ENCODE data around the gene STXBP5. TPM values are rescaled to one million over a fixed set of nuclear protein-coding genes. Genes with fewer than 3 reads are reported as not detected.

STXBP5 gene
- total and polyA plus RNA-seq, 4 experiments from 2014 or later = 0.90 to 36.5 (median 21.9) TPM

GRCh38 chr6:147321260-147321659 lies 117.0 kb downstream of the STXBP5 start:
- Mint-ChIP-seq H3K9me3 (no peaks in the 10 kb centered on the region), H3K36me3 (peaks cover 16 to 35% of the 10 kb centered on the region in 2 donors), H3K4me3 (no peak overlapping the region), H3K27ac (peak overlapping the region in 4 of 7 donors; percentile 6 to 70 (median 18)), H3K27me3 (no peaks in the 10 kb centered on the region), H3K4me1 (peaks cover 11 to 24% (median 16%) of the 10 kb centered on the region in 4 donors)
- H3K27ac ChIP-seq (ENCODE audit: low read depth, low read length) = no peak overlapping the region
- H3K27me3 ChIP-seq (ENCODE audit: insufficient read depth, low read length) = no peaks in the 10 kb centered on the region
- DNase-seq = no peak
- no peaks in the 10 kb centered on the region for H3K9me3 ChIP-seq (ENCODE audit: control insufficient read depth in 1 of 2, low read length in 2 of 2)
- intact Hi-C loops (cut with micrococcal nuclease) = no loop called here
- H3K4me3 ChIP-seq (ENCODE audit: low read length in 2 of 2) = no peak overlapping the region
- POLR2A ChIA-PET (ENCODE audit: partially characterized antibody) = no interaction called here
- H3K4me1 ChIP-seq (ENCODE audit: insufficient read depth, low read length) = peaks cover 7% of the 10 kb centered on the region
- H3K36me3 ChIP-seq (ENCODE audit: insufficient read depth, low read length) = peaks cover 9% of the 10 kb centered on the region
- CTCF ChIA-PET (ENCODE audit: partially characterized antibody) = no interaction called here

DNA sequence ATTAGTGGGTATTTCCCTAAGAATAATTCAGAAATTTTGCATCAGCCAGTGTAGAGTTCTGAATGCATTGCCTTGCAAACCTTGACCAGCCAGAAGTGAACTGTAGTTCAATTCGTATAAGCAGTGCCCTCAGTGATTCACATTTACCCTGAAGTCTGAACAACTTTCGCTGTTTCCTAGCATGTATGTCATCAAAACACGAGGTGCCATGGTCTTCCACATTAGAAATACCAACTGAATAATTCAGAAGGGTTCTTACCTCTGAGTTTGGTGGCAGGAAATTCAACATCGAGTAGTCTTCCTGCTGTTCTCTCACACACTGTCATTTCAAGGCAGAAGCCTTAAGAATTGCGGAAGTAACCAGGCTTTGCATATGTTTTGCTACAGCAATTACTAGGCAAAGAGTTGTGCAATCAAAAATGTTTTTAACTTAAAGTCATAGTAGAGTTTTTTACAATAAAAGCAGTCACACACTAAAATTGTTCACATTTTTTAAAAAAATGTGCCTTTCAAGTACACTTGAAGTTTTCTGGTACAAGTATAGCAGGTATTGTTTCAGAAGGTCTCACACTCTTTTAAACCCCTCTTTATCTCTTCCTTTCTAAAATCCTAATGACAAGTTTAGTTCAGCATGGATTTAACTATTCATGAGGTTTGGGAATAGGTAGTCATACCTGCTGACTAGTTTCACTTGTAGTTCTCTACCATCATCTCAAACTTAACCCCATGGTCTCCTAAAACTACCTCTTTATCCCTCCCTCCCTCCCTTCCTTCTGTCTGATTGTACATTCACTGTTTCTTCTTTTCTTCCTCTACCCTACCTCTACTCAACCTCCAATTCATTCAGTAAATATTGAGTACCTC lies 118.3 kb downstream of the STXBP5 start:
- DNase-seq = peak in 4 of 5 donors; percentile 25 to 38 (median 27)
- POLR2A ChIA-PET (ENCODE audit: partially characterized antibody) = no interaction called here
- Mint-ChIP-seq H3K9me3 (no peaks in the 10 kb centered on the region), H3K27ac (peak overlapping the region; percentile 28 to 90 (median 82)), H3K36me3 (peaks cover 19 to 38% of the 10 kb centered on the region in 2 donors), H3K27me3 (no peaks in the 10 kb centered on the region), H3K4me3 (peak overlapping the region; percentile 37 to 74 (median 60)), H3K4me1 (peaks cover 11 to 24% (median 16%) of the 10 kb centered on the region in 4 donors)
- peak overlapping the region; percentile 11 for H3K27ac ChIP-seq (ENCODE audit: low read depth, low read length)
- H3K36me3 ChIP-seq (ENCODE audit: insufficient read depth, low read length) = peaks cover 14% of the 10 kb centered on the region
- no peaks in the 10 kb centered on the region for H3K27me3 ChIP-seq (ENCODE audit: insufficient read depth, low read length)
- CTCF ChIA-PET (ENCODE audit: partially characterized antibody) = no interaction called here
- peaks cover 7% of the 10 kb centered on the region for H3K4me1 ChIP-seq (ENCODE audit: insufficient read depth, low read length)
- H3K9me3 ChIP-seq (ENCODE audit: control insufficient read depth in 1 of 2, low read length in 2 of 2) = no peaks in the 10 kb centered on the region
- H3K4me3 ChIP-seq (ENCODE audit: low read length in 2 of 2) = peak overlapping the region in 1 of 2 donors; percentile 2
- intact Hi-C loops (cut with micrococcal nuclease) = no loop called here

- H3K9me3 Mint-ChIP-seq = no peaks in the 10 kb centered on the region
- intact Hi-C loops (cut with micrococcal nuclease) = no loop called here
- ChIA-PET POLR2A (ENCODE audit: partially characterized antibody) (no interaction called here), CTCF (ENCODE audit: partially characterized antibody) (no interaction called here)
- H3K4me3 ChIP-seq (ENCODE audit: low read length in 2 of 2) = no peak overlapping the region
- no peaks in the 10 kb centered on the region for H3K27me3 Mint-ChIP-seq
- H3K4me1 ChIP-seq (ENCODE audit: insufficient read depth, low read length) = peaks cover 7% of the 10 kb centered on the region
- no peak overlapping the region for H3K27ac Mint-ChIP-seq
- no peaks in the 10 kb centered on the region for H3K27me3 ChIP-seq (ENCODE audit: insufficient read depth, low read length)
- H3K36me3 Mint-ChIP-seq = peaks cover 29 to 39% of the 10 kb centered on the region in 2 donors
- H3K9me3 ChIP-seq (ENCODE audit: control insufficient read depth in 1 of 2, low read length in 2 of 2) = no peaks in the 10 kb centered on the region
- H3K27ac ChIP-seq (ENCODE audit: low read depth, low read length) = no peak overlapping the region
- peaks cover 11 to 18% (median 16%) of the 10 kb centered on the region in 4 donors for H3K4me1 Mint-ChIP-seq
- H3K4me3 Mint-ChIP-seq = no peak overlapping the region
- no peak for DNase-seq
- H3K36me3 ChIP-seq (ENCODE audit: insufficient read depth, low read length) = peaks cover 5% of the 10 kb centered on the region
These were observed 121.3 kb downstream of the STXBP5 start for GRCh38 chr6:147325557-147325956.

- Histone ChIP-seq H3K4me1 (ENCODE audit: insufficient read depth, low read length) (no peaks in the 10 kb centered on the region), H3K9me3 (ENCODE audit: control insufficient read depth in 1 of 2, low read length in 2 of 2) (no peaks in the 10 kb centered on the region), H3K36me3 (ENCODE audit: insufficient read depth, low read length) (peaks cover 5% of the 10 kb centered on the region), H3K4me3 (ENCODE audit: low read length in 2 of 2) (no peak overlapping the region), H3K27ac (ENCODE audit: low read depth, low read length) (no peak overlapping the region), H3K27me3 (ENCODE audit: insufficient read depth, low read length) (no peaks in the 10 kb centered on the region)
- Mint-ChIP-seq H3K27ac (no peak overlapping the region), H3K4me3 (no peak overlapping the region), H3K9me3 (no peaks in the 10 kb centered on the region), H3K36me3 (peaks cover 44 to 49% of the 10 kb centered on the region in 2 donors), H3K4me1 (no peaks in the 10 kb centered on the region), H3K27me3 (no peaks in the 10 kb centered on the region)
- ChIA-PET POLR2A (ENCODE audit: partially characterized antibody) (no interaction called here), CTCF (ENCODE audit: partially characterized antibody) (no interaction called here)
- intact Hi-C loops (cut with micrococcal nuclease) = no loop called here
- no peak for DNase-seq
These were observed 127.2 kb downstream of the STXBP5 start for GRCh38 chr6:147331401-147331800.

DNA sequence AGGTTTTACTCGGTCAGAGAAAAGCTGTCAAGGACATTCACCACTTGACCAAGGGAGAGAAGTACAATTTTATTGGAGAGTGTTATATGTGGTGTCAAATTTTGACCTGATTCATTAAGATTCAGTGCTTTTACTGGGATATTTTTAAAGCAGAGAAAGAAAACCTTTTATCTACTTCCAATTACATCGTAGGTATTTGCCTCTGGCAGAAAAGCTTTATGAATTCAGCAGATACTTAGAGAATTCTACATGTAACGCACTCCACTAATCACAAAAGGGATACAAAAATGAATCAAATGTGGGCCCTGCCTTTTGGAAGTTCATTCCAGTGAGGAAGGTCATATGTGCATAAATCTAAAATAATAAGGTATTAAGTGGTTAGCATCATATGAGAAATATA lies 133.7 kb downstream of the STXBP5 start:
- POLR2A ChIA-PET (ENCODE audit: partially characterized antibody) = no interaction called here
- H3K4me1 Mint-ChIP-seq = no peaks in the 10 kb centered on the region
- intact Hi-C loops (cut with micrococcal nuclease) = no loop called here

DNA sequence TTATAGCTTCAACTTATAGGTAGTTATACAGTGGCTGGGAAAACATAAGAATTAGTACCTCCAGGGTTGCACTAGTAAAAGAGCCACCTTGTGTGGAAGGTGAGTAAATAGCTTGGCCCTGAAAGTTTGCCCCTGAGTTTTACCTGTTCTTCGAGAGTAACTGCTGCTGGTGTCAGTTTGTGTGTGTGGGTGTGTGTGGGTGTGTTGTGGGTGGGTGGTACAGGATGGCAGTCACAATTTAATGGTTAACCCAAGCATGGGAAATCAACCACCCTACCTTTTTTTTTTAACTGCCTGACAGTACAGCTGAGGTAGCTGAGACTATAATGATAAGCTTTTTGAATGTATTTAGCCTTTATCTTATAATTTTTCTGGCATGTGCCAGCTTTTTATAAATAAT lies 137.3 kb downstream of the STXBP5 start:
- DNase-seq = no peak
- Histone ChIP-seq H3K4me1 (ENCODE audit: insufficient read depth, low read length) (no peaks in the 10 kb centered on the region), H3K36me3 (ENCODE audit: insufficient read depth, low read length) (no peaks in the 10 kb centered on the region), H3K4me3 (ENCODE audit: low read length in 2 of 2) (no peak overlapping the region), H3K27ac (ENCODE audit: low read depth, low read length) (no peak overlapping the region), H3K9me3 (ENCODE audit: control insufficient read depth in 1 of 2, low read length in 2 of 2) (no peaks in the 10 kb centered on the region), H3K27me3 (ENCODE audit: insufficient read depth, low read length) (no peaks in the 10 kb centered on the region)
- intact Hi-C loops (cut with micrococcal nuclease) = no loop called here
- CTCF ChIA-PET (ENCODE audit: partially characterized antibody) = no interaction called here
- Mint-ChIP-seq H3K27me3 (no peaks in the 10 kb centered on the region), H3K4me3 (no peak overlapping the region), H3K4me1 (no peaks in the 10 kb centered on the region), H3K9me3 (no peaks in the 10 kb centered on the region), H3K36me3 (peaks cover 38 to 56% of the 10 kb centered on the region in 2 donors), H3K27ac (no peak overlapping the region)
- POLR2A ChIA-PET (ENCODE audit: partially characterized antibody) = no interaction called here

More for the DNA sequence above, 133.7 kb downstream of the STXBP5 start:
- no peak overlapping the region for H3K27ac Mint-ChIP-seq
- no peak overlapping the region for H3K4me3 Mint-ChIP-seq
- H3K27ac ChIP-seq (ENCODE audit: low read depth, low read length) = no peak overlapping the region
- DNase-seq = no peak
- no peaks in the 10 kb centered on the region for H3K9me3 ChIP-seq (ENCODE audit: control insufficient read depth in 1 of 2, low read length in 2 of 2)
- no peaks in the 10 kb centered on the region for H3K27me3 Mint-ChIP-seq
- no peak overlapping the region for H3K4me3 ChIP-seq (ENCODE audit: low read length in 2 of 2)
- H3K9me3 Mint-ChIP-seq = no peaks in the 10 kb centered on the region
- CTCF ChIA-PET (ENCODE audit: partially characterized antibody) = no interaction called here
- H3K36me3 ChIP-seq (ENCODE audit: insufficient read depth, low read length) = no peaks in the 10 kb centered on the region
- H3K4me1 ChIP-seq (ENCODE audit: insufficient read depth, low read length) = no peaks in the 10 kb centered on the region
- H3K36me3 Mint-ChIP-seq = peaks cover 23 to 42% of the 10 kb centered on the region in 2 donors
- H3K27me3 ChIP-seq (ENCODE audit: insufficient read depth, low read length) = no peaks in the 10 kb centered on the region

DNA sequence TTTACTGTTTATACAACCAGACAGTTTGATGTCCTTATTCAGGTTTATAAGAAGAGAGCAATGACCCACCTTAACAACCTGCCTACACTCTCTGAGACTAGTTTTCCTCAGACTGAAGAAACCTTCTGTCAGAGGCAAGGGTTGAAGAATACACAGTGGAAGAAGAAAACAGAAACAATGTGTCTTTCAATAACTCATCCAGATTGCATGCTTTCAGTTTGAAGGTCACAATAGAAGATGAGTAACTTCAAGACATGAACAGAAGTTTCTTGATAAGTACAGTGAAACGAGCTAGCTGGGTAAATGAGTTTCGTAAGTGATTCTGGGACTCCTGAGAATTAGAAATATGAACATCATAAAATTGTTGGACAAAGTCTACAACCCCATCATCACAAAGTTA lies 141.7 kb downstream of the STXBP5 start:
- Mint-ChIP-seq H3K9me3 (no peaks in the 10 kb centered on the region), H3K27me3 (no peaks in the 10 kb centered on the region), H3K4me3 (no peak overlapping the region), H3K27ac (no peak overlapping the region), H3K4me1 (no peaks in the 10 kb centered on the region), H3K36me3 (peaks cover 26 to 35% of the 10 kb centered on the region in 2 donors)
- no peak for DNase-seq
- no peak overlapping the region for H3K4me3 ChIP-seq (ENCODE audit: low read length in 2 of 2)
- intact Hi-C loops (cut with micrococcal nuclease) = no loop called here
- no peaks in the 10 kb centered on the region for H3K4me1 ChIP-seq (ENCODE audit: insufficient read depth, low read length)
- POLR2A ChIA-PET (ENCODE audit: partially characterized antibody) = no interaction called here
- no peaks in the 10 kb centered on the region for H3K36me3 ChIP-seq (ENCODE audit: insufficient read depth, low read length)
- CTCF ChIA-PET (ENCODE audit: partially characterized antibody) = no interaction called here
- no peak overlapping the region for H3K27ac ChIP-seq (ENCODE audit: low read depth, low read length)
- no peaks in the 10 kb centered on the region for H3K9me3 ChIP-seq (ENCODE audit: control insufficient read depth in 1 of 2, low read length in 2 of 2)
- H3K27me3 ChIP-seq (ENCODE audit: insufficient read depth, low read length) = no peaks in the 10 kb centered on the region

All from CD4-positive, alpha-beta memory T cell (primary cell).